Tibial artery (tissue), 4 donors: ENCODE data around the gene KIAA2012.

Experiments
- DNase-seq, 2 donors: peaks; one replicate each; pipeline ENCODE4 v3.0.0-alpha.2; 2019
- H3K27ac ChIP-seq, 2 donors: fragments of 200-600 bp; sonication (generic) in 1 of 2; 1 replicate in 1 of 2; 2 replicates in 1 of 2; pipeline ENCODE4 v1.5.1; 2018 to 2019; ENCODE audit warnings: mild to moderate bottlenecking in 1 of 2
- H3K27me3 ChIP-seq, 2 donors: fragments of 200-600 bp; sonication (generic) in 1 of 2; one replicate each; pipeline versions ENCODE4 v1.5.1 to v1.6.0; 2016 to 2019
- H3K36me3 ChIP-seq, 3 donors: fragments of 200-600 bp; sonication (generic) in 2 of 3; one replicate each; pipeline ENCODE4 v1.5.1; 2016 to 2019; ENCODE audit warnings: mild to moderate bottlenecking in 2 of 3
- H3K4me1 ChIP-seq, 4 donors: fragments of 200-600 bp; sonication (generic) in 2 of 4; 1 replicate in 3 of 4; 2 replicates in 1 of 4; pipeline ENCODE4 v1.5.1; 2016 to 2019
- H3K4me3 ChIP-seq, 2 donors: fragments of 200-600 bp; sonication (generic) in 1 of 2; 1 replicate in 1 of 2; 2 replicates in 1 of 2; pipeline ENCODE4 v1.5.1; 2018 to 2019; ENCODE audit warnings: mild to moderate bottlenecking in 2 of 2
- H3K9me3 ChIP-seq, 3 donors: fragments of 200-600 bp; sonication (generic) in 1 of 3; one replicate each; pipeline ENCODE4 v1.5.1; 2016 to 2019
- CTCF ChIP-seq, 2 experiments: fragments of 200-600 bp in 1 of 2; fragments of 450-650 bp in 1 of 2; IDR thresholded peaks; one replicate each; pipeline ENCODE4 v1.5.1; 2017 to 2019; ENCODE audit warnings: antibody characterized with exemption in 2 of 2, mild to moderate bottlenecking in 1 of 2, moderate library complexity in 1 of 2
- intact Hi-C: fragments of 100-400 bp; cut with DNase I; formaldehyde crosslinking; loops from one replicate; pipeline ENCODE4 v1.15.0; 2023; ENCODE audit warnings: low total_unique reads

KIAA2012 gene

DNA sequence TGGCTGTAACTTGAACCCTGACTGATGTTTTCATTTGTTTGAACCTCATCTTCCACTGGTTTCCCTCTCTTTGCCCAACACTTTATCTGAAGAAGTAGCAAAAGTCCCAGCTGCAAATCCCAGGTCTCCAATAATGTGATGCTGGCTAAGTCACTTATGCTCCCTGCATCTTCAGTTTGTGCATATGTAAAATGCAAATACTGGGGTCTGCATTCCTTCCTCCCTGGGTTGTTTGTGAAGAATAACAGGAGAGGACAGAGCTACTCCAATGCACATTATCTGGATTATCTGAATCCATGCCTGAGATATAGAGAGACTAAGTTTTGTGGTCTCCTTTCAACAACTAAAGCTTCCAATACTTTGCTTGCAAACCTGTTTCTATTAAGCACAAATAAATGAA lies 22.2 kb downstream of the KIAA2012 start:
- Histone ChIP-seq H3K9me3 (no peaks in the 10 kb centered on the region), H3K27me3 (no peaks in the 10 kb centered on the region), H3K4me3 (no peak overlapping the region), H3K4me1 (peaks cover 0 to 14% (median 9%) of the 10 kb centered on the region in 4 donors), H3K27ac (no peak overlapping the region), H3K36me3 (no peaks in the 10 kb centered on the region)
- no peak for TF ChIP-seq CTCF (IDR thresholded peaks at IDR 0.05)
- no peak for DNase-seq
- intact Hi-C loops: no loop called here

DNA sequence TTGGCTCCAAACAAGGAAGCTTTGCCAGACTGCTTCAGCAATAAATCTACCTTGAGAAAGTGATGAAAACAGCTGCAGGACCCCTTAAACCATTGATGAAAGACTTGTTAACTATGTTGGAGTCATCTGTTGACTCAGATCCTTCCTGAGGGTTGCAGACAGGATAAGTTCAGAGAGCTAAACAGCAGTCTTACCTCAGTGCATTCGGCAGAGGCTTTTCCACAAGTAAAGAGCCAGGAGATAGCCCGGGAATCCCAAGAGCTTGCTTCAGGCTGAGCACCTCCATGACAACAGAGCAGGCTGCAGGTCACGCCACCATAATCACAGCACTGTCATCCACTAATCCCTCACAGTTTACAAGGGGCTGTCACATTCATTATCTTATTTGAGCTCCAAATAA lies 23.7 kb downstream of the KIAA2012 start:
- DNase-seq: no peak
- intact Hi-C loops: no loop called here
- Histone ChIP-seq H3K36me3 (no peaks in the 10 kb centered on the region), H3K27ac (no peak overlapping the region), H3K9me3 (no peaks in the 10 kb centered on the region), H3K4me3 (no peak overlapping the region), H3K27me3 (no peaks in the 10 kb centered on the region), H3K4me1 (peaks cover 0 to under 1% (median 0%) of the 10 kb centered on the region in 4 donors)
- TF ChIP-seq CTCF (IDR thresholded peaks at IDR 0.05): no peak

DNA sequence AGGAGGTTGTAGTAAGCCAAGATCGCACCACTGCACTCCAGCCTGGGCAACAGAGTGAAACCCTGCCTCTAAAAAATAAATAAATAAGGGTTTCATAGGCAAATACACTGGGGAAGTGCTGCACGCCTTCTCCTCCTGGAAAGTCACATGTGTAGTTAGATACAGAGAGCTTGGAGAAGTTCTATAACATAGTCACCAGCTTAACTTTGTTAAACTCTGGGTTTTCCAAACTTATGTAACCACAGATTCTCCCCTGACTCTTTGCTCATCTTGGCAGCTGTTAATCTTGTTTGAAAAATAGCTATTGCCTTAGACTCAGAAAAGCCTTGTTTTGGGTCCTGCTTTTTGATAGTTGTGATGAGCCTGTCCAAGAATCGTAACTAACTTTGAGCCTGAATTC lies 25.2 kb downstream of the KIAA2012 start:
- intact Hi-C loops: no loop called here
- no peaks in the 10 kb centered on the region for H3K4me1 ChIP-seq
- H3K27me3 ChIP-seq: no peaks in the 10 kb centered on the region
- H3K4me3 ChIP-seq: no peak overlapping the region
- no peaks in the 10 kb centered on the region for H3K9me3 ChIP-seq
- DNase-seq: no peak
- TF ChIP-seq CTCF (IDR thresholded peaks at IDR 0.05): no peak
- H3K27ac ChIP-seq: no peak overlapping the region
- no peaks in the 10 kb centered on the region for H3K36me3 ChIP-seq

DNA sequence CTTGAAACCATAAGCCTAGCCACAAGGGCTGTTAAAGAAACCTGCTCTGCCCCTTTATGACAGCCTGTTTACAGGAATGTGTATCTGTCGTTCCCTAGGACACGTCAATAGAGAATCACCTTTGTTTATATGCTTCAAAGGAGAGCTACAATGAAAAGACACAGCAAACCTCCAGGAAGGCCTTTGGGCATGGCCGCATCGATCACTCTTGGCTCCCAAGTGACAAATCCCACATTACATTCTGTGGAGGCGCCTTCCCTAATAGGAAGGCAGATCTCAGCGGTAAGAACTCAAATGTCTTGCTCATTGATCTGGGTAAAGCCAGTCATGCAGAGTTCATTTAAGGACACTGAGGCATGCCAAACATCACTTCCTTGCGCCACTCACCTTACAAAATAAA lies 26.5 kb downstream of the KIAA2012 start:
- intact Hi-C loops: no loop called here
- Histone ChIP-seq H3K27ac (no peak overlapping the region), H3K4me1 (no peaks in the 10 kb centered on the region), H3K27me3 (no peaks in the 10 kb centered on the region), H3K9me3 (no peaks in the 10 kb centered on the region), H3K4me3 (no peak overlapping the region), H3K36me3 (no peaks in the 10 kb centered on the region)
- DNase-seq: no peak
- no peak for TF ChIP-seq CTCF (IDR thresholded peaks at IDR 0.05)

DNA sequence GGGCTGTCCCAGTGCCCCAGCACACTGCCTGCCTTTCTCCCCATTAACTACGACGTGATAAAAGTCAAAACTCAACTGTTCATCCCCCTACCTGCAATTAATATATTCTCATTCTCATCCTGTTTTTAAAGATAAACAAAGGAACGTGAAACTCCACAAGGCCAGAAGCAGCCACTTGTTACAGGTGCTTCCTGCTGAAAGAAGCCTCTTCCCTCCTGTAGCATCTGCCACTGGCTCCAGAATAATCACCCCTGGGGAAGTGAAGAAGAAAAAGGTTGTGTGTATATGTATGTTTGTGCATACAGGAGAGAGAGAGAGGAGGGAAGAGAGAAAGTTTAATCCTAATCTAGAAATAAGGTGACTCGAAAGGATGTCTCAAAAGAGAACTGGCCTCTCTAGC lies 27.1 kb downstream of the KIAA2012 start:
- no peak overlapping the region for H3K27ac ChIP-seq

More for the DNA sequence above, 27.1 kb downstream of the KIAA2012 start:
- DNase-seq: no peak
- no peaks in the 10 kb centered on the region for H3K36me3 ChIP-seq
- H3K4me3 ChIP-seq: no peak overlapping the region
- intact Hi-C loops: no loop called here
- TF ChIP-seq CTCF (IDR thresholded peaks at IDR 0.05): no peak
- no peaks in the 10 kb centered on the region for H3K4me1 ChIP-seq
- no peaks in the 10 kb centered on the region for H3K27me3 ChIP-seq
- H3K9me3 ChIP-seq: no peaks in the 10 kb centered on the region
